Nephron (organoid): ENCODE measurements around the gene GATM.
A peak's percentile ranks its signal among the peaks of the same experiment; 100 is the strongest.

Experiments used
- H3K27ac Mint-ChIP-seq, 3 experiments: 2 replicates each; pipeline ENCODE4 v1.8.0; 2020; ENCODE audit warnings: mixed read lengths in 3 of 3, mild to moderate bottlenecking in 2 of 3, moderate library complexity in 1 of 3
- H3K27me3 Mint-ChIP-seq: 2 replicates; pipeline ENCODE4 v1.8.0; 2021; ENCODE audit warnings: low read depth, mild to moderate bottlenecking, moderate library complexity, mixed read lengths
- H3K36me3 Mint-ChIP-seq: 2 replicates; pipeline ENCODE4 v1.8.0; 2020; ENCODE audit warnings: low read depth, mixed read lengths
- H3K4me1 Mint-ChIP-seq: 2 replicates; pipeline ENCODE4 v1.8.0; 2020; ENCODE audit warnings: mixed read lengths
- H3K4me3 Mint-ChIP-seq, 3 experiments: 2 replicates each; pipeline ENCODE4 v1.8.0; 2020; ENCODE audit warnings: mild to moderate bottlenecking in 3 of 3, mixed read lengths in 3 of 3, moderate library complexity in 2 of 3
- H3K9me3 Mint-ChIP-seq: 2 replicates; pipeline ENCODE4 v1.8.0; 2020; ENCODE audit warnings: mixed read lengths
- CTCF ChIP-seq, 3 experiments: fragments of 200-600 bp; sonication (generic); IDR thresholded peaks; one replicate each; pipeline ENCODE4 v1.5.0; 2021; ENCODE audit warnings: antibody characterized with exemption in 3 of 3; ENCODE audit not compliant: unreplicated experiment in 3 of 3

GATM gene

DNA sequence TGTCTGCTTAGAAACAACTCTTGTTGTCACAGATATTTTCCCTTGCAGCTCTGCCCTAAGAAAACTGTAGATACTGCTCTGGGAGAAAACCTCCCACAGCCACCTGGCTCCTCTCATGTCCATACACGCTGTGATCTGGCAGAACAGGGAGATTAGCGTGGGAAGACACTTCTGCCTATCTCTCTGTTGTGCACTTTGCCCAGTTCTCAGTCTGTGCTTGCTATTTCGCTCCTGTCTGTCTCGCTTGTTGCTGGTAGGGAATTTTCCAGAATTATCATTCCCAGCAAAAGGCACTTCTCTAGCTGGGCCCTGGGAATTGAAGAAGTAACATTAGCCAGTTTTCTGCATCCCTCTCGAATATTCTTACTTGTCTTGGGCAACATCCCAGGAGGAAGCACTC is 8.1 kb upstream of the GATM start:
- no peaks in the 10 kb centered on the region for H3K36me3 Mint-ChIP-seq
- TF ChIP-seq CTCF (IDR thresholded peaks at IDR 0.05; ENCODE audit: unreplicated experiment in 3 of 3): no peak
- peaks cover 33% of the 10 kb centered on the region for H3K4me1 Mint-ChIP-seq
- peak overlapping the region; percentile 54 to 95 (median 72) for H3K27ac Mint-ChIP-seq
- H3K9me3 Mint-ChIP-seq: no peaks in the 10 kb centered on the region
- no peak overlapping the region for H3K4me3 Mint-ChIP-seq
- peaks cover 10% of the 10 kb centered on the region for H3K27me3 Mint-ChIP-seq

DNA sequence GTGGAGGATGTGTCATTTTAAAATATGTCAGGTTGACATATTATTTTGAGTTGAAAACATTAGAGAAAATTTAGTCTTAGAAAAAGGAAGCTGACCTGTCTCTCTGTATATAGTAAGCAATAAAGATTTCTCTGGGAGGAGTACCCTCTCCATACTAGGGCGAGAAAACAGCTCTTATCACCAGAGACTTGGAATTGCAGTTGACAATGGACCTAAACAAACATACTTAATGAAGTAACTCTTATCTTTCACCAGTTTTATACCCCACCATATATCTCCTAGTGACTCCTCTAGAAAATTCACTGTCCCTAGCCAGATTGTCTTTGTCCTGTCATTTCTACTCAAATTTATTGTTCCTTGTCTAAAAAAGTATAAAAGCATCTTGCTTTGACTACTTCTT is 7.2 kb upstream of the GATM start:
- Mint-ChIP-seq H3K4me3 (no peak overlapping the region), H3K4me1 (peaks cover 33% of the 10 kb centered on the region), H3K27me3 (peaks cover 18% of the 10 kb centered on the region), H3K9me3 (no peaks in the 10 kb centered on the region), H3K36me3 (no peaks in the 10 kb centered on the region), H3K27ac (peak overlapping the region; percentile 54 to 95 (median 72))
- TF ChIP-seq CTCF (IDR thresholded peaks at IDR 0.05; ENCODE audit: unreplicated experiment in 3 of 3): no peak

- peaks cover 25% of the 10 kb centered on the region for H3K27me3 Mint-ChIP-seq
- no peaks in the 10 kb centered on the region for H3K36me3 Mint-ChIP-seq
- H3K27ac Mint-ChIP-seq: peak overlapping the region; percentile 21 to 78 (median 44)
- no peak overlapping the region for H3K4me3 Mint-ChIP-seq
- peaks cover 33% of the 10 kb centered on the region for H3K4me1 Mint-ChIP-seq
- no peaks in the 10 kb centered on the region for H3K9me3 Mint-ChIP-seq
- TF ChIP-seq CTCF (IDR thresholded peaks at IDR 0.05; ENCODE audit: unreplicated experiment in 3 of 3): no peak
These were observed 6.4 kb upstream of the GATM start for GRCh38 chr15:45384700-45385099.

GRCh38 chr15:45378913-45379262 is 544 bp upstream of the GATM start:
- Mint-ChIP-seq H3K36me3 (no peaks in the 10 kb centered on the region), H3K9me3 (no peaks in the 10 kb centered on the region), H3K4me3 (peak overlapping the region; percentile 80 to 87 (median 85)), H3K27me3 (peaks cover 67% of the 10 kb centered on the region), H3K27ac (peak overlapping the region in 1 of 3 experiments; percentile 36), H3K4me1 (peaks cover 32% of the 10 kb centered on the region)
- TF ChIP-seq CTCF (IDR thresholded peaks at IDR 0.05; ENCODE audit: unreplicated experiment in 3 of 3): no peak

DNA sequence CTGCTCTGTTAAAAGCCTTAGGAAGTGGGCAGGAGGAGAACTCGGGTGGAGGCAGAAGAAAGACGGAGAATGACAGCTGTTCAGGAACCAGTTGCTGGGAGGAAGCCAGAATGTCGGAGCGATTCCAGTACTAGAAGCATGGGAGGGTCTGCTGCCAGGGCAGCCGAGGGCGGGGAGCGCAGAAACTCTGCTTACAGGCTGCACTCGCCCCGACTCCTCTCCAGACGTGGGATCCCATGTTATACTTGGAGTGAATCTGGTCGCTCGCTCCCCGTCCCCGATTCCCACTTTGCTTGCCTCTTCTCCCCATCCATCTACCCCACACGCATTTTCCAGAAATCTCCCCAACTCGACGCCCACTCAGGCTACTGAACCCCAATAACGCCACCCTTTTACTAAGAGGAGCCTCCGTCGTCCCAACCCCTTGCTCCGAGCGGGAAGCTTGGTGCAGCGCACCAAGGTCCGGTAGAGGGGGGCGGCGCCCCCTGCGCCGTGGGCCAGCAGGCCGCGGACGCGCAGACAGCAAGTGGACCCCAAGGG is 665 bp downstream of the GATM start:
- no peaks in the 10 kb centered on the region for H3K36me3 Mint-ChIP-seq

More for the DNA sequence above, 665 bp downstream of the GATM start:
- Mint-ChIP-seq H3K9me3 (no peaks in the 10 kb centered on the region), H3K4me1 (peaks cover 34% of the 10 kb centered on the region), H3K27ac (peak overlapping the region; percentile 50 to 81 (median 63)), H3K4me3 (peak overlapping the region; percentile 87 to 91 (median 89)), H3K27me3 (peaks cover 66% of the 10 kb centered on the region)
- TF ChIP-seq CTCF (IDR thresholded peaks at IDR 0.05; ENCODE audit: unreplicated experiment in 3 of 3): no peak
